HEK293 (cell line): ENCODE results near the gene SPTLC3.

Source experiments
- CTCF ChIA-PET: fragments of 350-600 bp; formaldehyde crosslinking; extraction: SDS; loops from one replicate; lab custom pipeline; 2021; ENCODE audit warnings: antibody characterized with exemption; lab: Yijun Ruan, JAX
- POLR2A ChIA-PET: fragments of 300-600 bp; formaldehyde crosslinking; extraction: SDS; loops from one replicate; lab custom pipeline; 2020; ENCODE audit warnings: antibody characterized with exemption, inconsistent platforms; lab: Yijun Ruan, JAX
- H3K27ac ChIP-seq: fragments of 200-500 bp; sonication (Bioruptor generic); 2 replicates; pipeline ENCODE4 v1.5.1; 2014; ENCODE audit warnings: low read depth, low read length, control low read depth, inconsistent platforms; ENCODE audit errors: extremely low read depth
- H3K36me3 ChIP-seq, 2 experiments: fragments of 200-500 bp in 1 of 2; sonication (Bioruptor generic) in 1 of 2; 1 replicate in 1 of 2; 2 replicates in 1 of 2; pipeline ENCODE4 v1.5.1; 2014 to 2017; ENCODE audit warnings: inconsistent platforms in 2 of 2, low read length in 2 of 2; ENCODE audit not compliant: control insufficient read depth in 2 of 2, insufficient read depth in 1 of 2
- H3K4me1 ChIP-seq: fragments of 200-500 bp; sonication (Bioruptor generic); 2 replicates; pipeline ENCODE4 v1.5.1; 2014; ENCODE audit warnings: mild to moderate bottlenecking, low read length, inconsistent platforms; ENCODE audit not compliant: control insufficient read depth, insufficient read depth
- H3K4me3 ChIP-seq: 2 replicates; pipeline ENCODE4 v1.5.1; 2011; ENCODE audit warnings: low read depth, mild to moderate bottlenecking, control low read depth, low read length, moderate library complexity
- H3K9me3 ChIP-seq: fragments of 200-500 bp; sonication (Bioruptor generic); 2 replicates; pipeline ENCODE4 v1.5.1; 2014; ENCODE audit warnings: low read depth, low read length, inconsistent platforms; ENCODE audit not compliant: control insufficient read depth, insufficient read depth
- HOXD13 ChIP-seq: sonication (generic); formaldehyde crosslinking; IDR thresholded peaks from 2 replicates; pipeline ENCODE4 v1.8.0; 2022; ENCODE audit warnings: missing genetic modification reagents, borderline replicate concordance
- KLF1 ChIP-seq: fragments of 450-650 bp; formaldehyde crosslinking; IDR thresholded peaks from 2 replicates; pipeline ENCODE4 v1.5.1; 2016; ENCODE audit warnings: missing biosample characterization, missing genetic modification characterization
- MZF1 ChIP-seq: fragments of 450-650 bp; formaldehyde crosslinking; IDR thresholded peaks from 2 replicates; pipeline ENCODE4 v1.5.1; 2017; ENCODE audit warnings: missing biosample characterization, missing genetic modification characterization, borderline replicate concordance
- PRDM2 ChIP-seq: fragments of 450-650 bp; formaldehyde crosslinking; IDR thresholded peaks from 2 replicates; pipeline ENCODE4 v1.5.1; 2016; ENCODE audit warnings: missing biosample characterization, missing genetic modification characterization, borderline replicate concordance
- TRIM28 ChIP-seq: IDR thresholded peaks from 2 replicates; pipeline ENCODE4 v1.6.1; 2011; ENCODE audit warnings: low read length, control low read depth, borderline replicate concordance
- YY2 ChIP-seq: fragments of 450-650 bp; formaldehyde crosslinking; IDR thresholded peaks from 2 replicates; pipeline ENCODE4 v1.5.1; 2016; ENCODE audit warnings: missing biosample characterization, missing genetic modification characterization
- ZBTB17 ChIP-seq: fragments of 450-650 bp; formaldehyde crosslinking; IDR thresholded peaks from 2 replicates; pipeline ENCODE4 v1.5.1; 2016; ENCODE audit warnings: missing biosample characterization, missing genetic modification characterization
- ZBTB44 ChIP-seq: fragments of 450-650 bp; IDR thresholded peaks from 2 replicates; pipeline ENCODE4 v1.5.1; 2018; ENCODE audit warnings: missing biosample characterization, mild to moderate bottlenecking, missing genetic modification characterization
- ZFP3 ChIP-seq: fragments of 450-650 bp; formaldehyde crosslinking; IDR thresholded peaks from 2 replicates; pipeline ENCODE4 v1.5.1; 2016; ENCODE audit warnings: low read depth, missing biosample characterization, missing genetic modification characterization
- ZFP37 ChIP-seq: fragments of 450-650 bp; formaldehyde crosslinking; IDR thresholded peaks from 2 replicates; pipeline ENCODE4 v1.5.1; 2016; ENCODE audit warnings: missing biosample characterization, missing genetic modification characterization
- ZNF138 ChIP-seq: fragments of 450-650 bp; formaldehyde crosslinking; IDR thresholded peaks from 2 replicates; pipeline ENCODE4 v1.5.1; 2016; ENCODE audit warnings: missing biosample characterization, missing genetic modification characterization, borderline replicate concordance
- ZNF174 ChIP-seq: fragments of 450-650 bp; formaldehyde crosslinking; IDR thresholded peaks from 2 replicates; pipeline ENCODE4 v1.5.0; 2017; ENCODE audit warnings: missing biosample characterization, mild to moderate bottlenecking, missing genetic modification characterization
- ZNF248 ChIP-seq: fragments of 450-650 bp; formaldehyde crosslinking; IDR thresholded peaks from 2 replicates; pipeline ENCODE4 v1.5.1; 2017; ENCODE audit warnings: missing biosample characterization, missing genetic modification characterization
- ZNF324 ChIP-seq: fragments of 450-650 bp; formaldehyde crosslinking; IDR thresholded peaks from 2 replicates; pipeline ENCODE4 v1.5.1; 2016; ENCODE audit warnings: missing biosample characterization, missing genetic modification characterization
- ZNF335 ChIP-seq: fragments of 450-650 bp; formaldehyde crosslinking; conservative IDR thresholded peaks from 2 replicates; pipeline ENCODE4 v1.5.1; 2016; ENCODE audit warnings: missing biosample characterization, missing genetic modification characterization
- ZNF404 ChIP-seq: fragments of 450-650 bp; formaldehyde crosslinking; IDR thresholded peaks from 2 replicates; pipeline ENCODE4 v1.5.1; 2017; ENCODE audit warnings: missing biosample characterization, missing genetic modification characterization
- ZNF416 ChIP-seq: fragments of 450-650 bp; formaldehyde crosslinking; IDR thresholded peaks from 2 replicates; pipeline ENCODE4 v1.5.1; 2016; ENCODE audit warnings: missing biosample characterization, missing genetic modification characterization
- ZNF426 ChIP-seq: fragments of 450-650 bp; formaldehyde crosslinking; IDR thresholded peaks from 2 replicates; pipeline ENCODE4 v1.5.1; 2017; ENCODE audit warnings: missing biosample characterization, missing genetic modification characterization, mild to moderate bottlenecking, inconsistent platforms, moderate library complexity
- ZNF449 ChIP-seq: fragments of 450-650 bp; formaldehyde crosslinking; IDR thresholded peaks from 2 replicates; pipeline ENCODE4 v1.5.1; 2017; ENCODE audit warnings: missing biosample characterization, mild to moderate bottlenecking, missing genetic modification characterization, moderate library complexity
- ZNF548 ChIP-seq: fragments of 450-650 bp; formaldehyde crosslinking; IDR thresholded peaks from 2 replicates; pipeline ENCODE4 v1.5.1; 2016; ENCODE audit warnings: missing biosample characterization, missing genetic modification characterization
- ZNF561 ChIP-seq: fragments of 450-650 bp; IDR thresholded peaks from 2 replicates; pipeline ENCODE4 v1.5.1; 2018; ENCODE audit warnings: missing biosample characterization, missing genetic modification characterization, borderline replicate concordance
- ZNF623 ChIP-seq: fragments of 450-650 bp; formaldehyde crosslinking; IDR thresholded peaks from 2 replicates; pipeline ENCODE4 v1.5.1; 2016; ENCODE audit warnings: missing biosample characterization, missing genetic modification characterization
- ZNF624 ChIP-seq: fragments of 450-650 bp; formaldehyde crosslinking; IDR thresholded peaks from 2 replicates; pipeline ENCODE4 v1.5.1; 2017; ENCODE audit warnings: missing biosample characterization, missing genetic modification characterization
- ZNF664 ChIP-seq: fragments of 450-650 bp; formaldehyde crosslinking; IDR thresholded peaks from 2 replicates; pipeline ENCODE4 v1.5.1; 2016; ENCODE audit warnings: missing biosample characterization, missing genetic modification characterization
- TF ChIP-seq, protein P1 (sequence below): fragments of 450-650 bp; formaldehyde crosslinking; optimal IDR thresholded peaks from 2 replicates; pipeline ENCODE3; 2016; ENCODE audit warnings: missing biosample characterization, mild to moderate bottlenecking, missing genetic modification characterization
- TF ChIP-seq, protein P2 (sequence below): fragments of 450-650 bp; formaldehyde crosslinking; IDR thresholded peaks from 2 replicates; pipeline ENCODE4 v1.5.0; 2017; ENCODE audit warnings: missing biosample characterization, missing genetic modification characterization, borderline replicate concordance

SPTLC3 gene

DNA sequence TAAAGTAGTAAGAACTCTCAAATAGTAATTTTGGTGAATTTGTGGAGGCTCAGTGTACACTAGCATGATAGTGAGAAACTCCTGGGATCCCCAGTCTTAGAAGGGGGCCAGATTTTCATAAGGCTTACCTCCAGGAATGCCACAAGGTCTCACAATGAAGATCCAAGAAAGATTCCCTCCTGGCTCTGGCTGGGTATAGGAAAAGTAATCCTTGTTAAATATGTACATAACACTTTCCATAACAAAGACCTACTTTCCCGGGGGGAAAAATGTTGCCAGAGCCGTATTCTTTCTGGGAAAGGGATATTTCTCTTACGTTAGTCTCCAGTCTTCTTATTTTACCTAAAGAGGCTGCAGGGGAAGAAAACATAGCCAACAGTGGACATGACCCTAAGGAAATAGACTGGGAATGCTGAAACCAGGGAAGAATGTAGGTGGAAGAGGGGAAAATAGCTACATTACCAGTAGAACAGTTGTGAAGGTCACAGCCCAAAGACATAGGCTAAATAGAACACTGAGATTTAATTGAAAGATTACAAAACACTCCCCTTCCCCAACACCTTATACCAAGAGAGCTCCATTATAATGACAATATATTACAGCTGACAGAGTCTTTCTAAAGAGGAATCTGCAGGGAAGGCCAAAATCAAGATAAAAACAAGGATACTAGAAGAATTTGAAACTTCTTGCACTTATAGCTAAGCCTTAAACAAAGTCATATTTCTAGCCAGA, 177.4 kb downstream of the SPTLC3 start:
- CTCF ChIA-PET, result no interaction called here
- POLR2A ChIA-PET, result no interaction called here
- no peaks in the 10 kb centered on the region for H3K9me3 ChIP-seq

DNA sequence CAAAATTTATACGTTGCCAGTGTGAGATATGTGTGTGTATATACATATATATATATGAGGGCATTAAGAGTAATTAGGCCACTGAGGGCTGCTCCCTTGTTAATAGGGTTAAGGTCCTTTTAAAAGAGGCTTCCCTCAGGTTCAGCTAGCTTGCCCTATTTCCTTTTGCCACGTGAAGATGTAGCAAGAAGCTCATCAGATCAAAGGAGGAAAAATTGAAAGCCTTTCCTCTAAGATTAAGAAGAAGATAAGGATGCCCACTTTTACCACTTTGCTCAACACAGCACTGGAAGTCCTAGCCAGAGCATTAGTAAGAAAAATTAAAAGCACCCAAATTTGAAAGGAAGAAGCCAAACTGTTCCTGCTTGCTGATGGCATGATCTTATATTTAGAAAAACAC, 179.1 kb downstream of the SPTLC3 start:
- Histone ChIP-seq H3K36me3 (no peaks in the 10 kb centered on the region), H3K9me3 (no peaks in the 10 kb centered on the region), H3K4me1 (no peaks in the 10 kb centered on the region), H3K4me3 (no peak overlapping the region), H3K27ac (no peak overlapping the region)
- CTCF ChIA-PET, result no interaction called here
- POLR2A ChIA-PET, result no interaction called here
- TF ChIP-seq ZFP3 (tag by site-specific recombination), result no peak
- no peak for TF ChIP-seq KLF1 (tag by site-specific recombination)
- TF ChIP-seq PRDM2 (tag by site-specific recombination), result no peak
- TF ChIP-seq ZNF248 (tag by site-specific recombination), result no peak
- no peak for TF ChIP-seq ZNF404
- no peak for TF ChIP-seq ZNF426
- no peak for TF ChIP-seq ZNF548 (tag by site-specific recombination)
- TF ChIP-seq ZFP37 (tag by site-specific recombination), result no peak

More for the DNA sequence above, 177.4 kb downstream of the SPTLC3 start:
- no peak overlapping the region for H3K4me3 ChIP-seq
- H3K27ac ChIP-seq, result no peak overlapping the region
- TF ChIP-seq ZNF449 (no peak), TRIM28 (no peak), ZNF335 (tag by site-specific recombination) (no peak), MZF1 (tag by site-specific recombination) (no peak), ZBTB17 (tag by site-specific recombination) (no peak), ZNF138 (no peak), ZNF664 (tag by site-specific recombination) (no peak), ZNF624 (tag by site-specific recombination) (no peak), ZNF174 (tag by site-specific recombination) (no peak), ZNF324 (tag by site-specific recombination) (no peak), HOXD13 (CRISPR knock-in tag) (no peak), ZFP37 (tag by site-specific recombination) (no peak), ZNF561 (tag by site-specific recombination) (no peak), ZNF416 (tag by site-specific recombination) (no peak), ZNF623 (no peak), YY2 (no peak), ZBTB44 (tag by site-specific recombination) (no peak)
- TF ChIP-seq, protein P1, sequence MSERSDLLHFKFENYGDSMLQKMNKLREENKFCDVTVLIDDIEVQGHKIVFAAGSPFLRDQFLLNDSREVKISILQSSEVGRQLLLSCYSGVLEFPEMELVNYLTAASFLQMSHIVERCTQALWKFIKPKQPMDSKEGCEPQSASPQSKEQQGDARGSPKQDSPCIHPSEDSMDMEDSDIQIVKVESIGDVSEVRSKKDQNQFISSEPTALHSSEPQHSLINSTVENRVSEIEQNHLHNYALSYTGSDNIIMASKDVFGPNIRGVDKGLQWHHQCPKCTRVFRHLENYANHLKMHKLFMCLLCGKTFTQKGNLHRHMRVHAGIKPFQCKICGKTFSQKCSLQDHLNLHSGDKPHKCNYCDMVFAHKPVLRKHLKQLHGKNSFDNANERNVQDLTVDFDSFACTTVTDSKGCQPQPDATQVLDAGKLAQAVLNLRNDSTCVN (tag by site-specific recombination), result no peak
- TF ChIP-seq, protein P2, sequence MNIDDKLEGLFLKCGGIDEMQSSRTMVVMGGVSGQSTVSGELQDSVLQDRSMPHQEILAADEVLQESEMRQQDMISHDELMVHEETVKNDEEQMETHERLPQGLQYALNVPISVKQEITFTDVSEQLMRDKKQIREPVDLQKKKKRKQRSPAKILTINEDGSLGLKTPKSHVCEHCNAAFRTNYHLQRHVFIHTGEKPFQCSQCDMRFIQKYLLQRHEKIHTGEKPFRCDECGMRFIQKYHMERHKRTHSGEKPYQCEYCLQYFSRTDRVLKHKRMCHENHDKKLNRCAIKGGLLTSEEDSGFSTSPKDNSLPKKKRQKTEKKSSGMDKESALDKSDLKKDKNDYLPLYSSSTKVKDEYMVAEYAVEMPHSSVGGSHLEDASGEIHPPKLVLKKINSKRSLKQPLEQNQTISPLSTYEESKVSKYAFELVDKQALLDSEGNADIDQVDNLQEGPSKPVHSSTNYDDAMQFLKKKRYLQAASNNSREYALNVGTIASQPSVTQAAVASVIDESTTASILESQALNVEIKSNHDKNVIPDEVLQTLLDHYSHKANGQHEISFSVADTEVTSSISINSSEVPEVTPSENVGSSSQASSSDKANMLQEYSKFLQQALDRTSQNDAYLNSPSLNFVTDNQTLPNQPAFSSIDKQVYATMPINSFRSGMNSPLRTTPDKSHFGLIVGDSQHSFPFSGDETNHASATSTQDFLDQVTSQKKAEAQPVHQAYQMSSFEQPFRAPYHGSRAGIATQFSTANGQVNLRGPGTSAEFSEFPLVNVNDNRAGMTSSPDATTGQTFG, result no peak
- no peaks in the 10 kb centered on the region for H3K4me1 ChIP-seq
- H3K36me3 ChIP-seq, result no peaks in the 10 kb centered on the region
